ENCODE results near the gene STMP1.

GRCh38 chr7:135692055-135692454, 29.7 kb downstream of the STMP1 start:
- TF ChIP-seq POLR2A (IDR thresholded peaks at IDR 0.05; ENCODE audit: low read length): no peak
- TF ChIP-seq CTCF (IDR thresholded peaks at IDR 0.05): no peak
- TF ChIP-seq EP300 (IDR thresholded peaks at IDR 0.05): no peak
- no peak for TF ChIP-seq ESRRA (IDR thresholded peaks at IDR 0.05; ENCODE audit: borderline replicate concordance, low read length)
- TF ChIP-seq PHF8 (IDR thresholded peaks at IDR 0.05; ENCODE audit: borderline replicate concordance, low read depth): no peak
- no peak for TF ChIP-seq HDAC2 (IDR thresholded peaks at IDR 0.05)

Measured in A549 (cell line).